ENCODE results near the gene PSTPIP2. TPM values are rescaled to one million over a fixed set of nuclear protein-coding genes. Genes with fewer than 3 reads are reported as not detected.

The PSTPIP2 gene
- total RNA-seq, 1 donor from 2014 or later: 6.2 TPM

- Mint-ChIP-seq H3K9me3 (no peaks in the 10 kb centered on the region), H3K36me3 (no peaks in the 10 kb centered on the region), H3K4me3 (no peak overlapping the region), H3K4me1 (no peaks in the 10 kb centered on the region), H3K27me3 (ENCODE audit: insufficient read depth, low read depth) (peaks cover 6% of the 10 kb centered on the region), H3K27ac (no peak overlapping the region)
- TF ChIP-seq EZH2phosphoT487 (IDR thresholded peaks at IDR 0.05) (no peak), CTCF (IDR thresholded peaks at IDR 0.05) (no peak), EZH2 (IDR thresholded peaks at IDR 0.05) (no peak)
- Histone ChIP-seq H3K9ac (no peak overlapping the region), H3K9me3 (ENCODE audit: low read depth) (no peaks in the 10 kb centered on the region), H3F3A (ENCODE audit: low read depth) (no peaks in the 10 kb centered on the region), H3K27ac (no peak overlapping the region), H3K4me2 (no peak overlapping the region), H3K27me3 (no peaks in the 10 kb centered on the region), H3K36me3 (no peaks in the 10 kb centered on the region), H3K4me3 (no peak overlapping the region), H3K79me2 (ENCODE audit: low read depth) (no peaks in the 10 kb centered on the region), H3K4me1 (no peaks in the 10 kb centered on the region), H4K20me1 (ENCODE audit: low read depth) (no peaks in the 10 kb centered on the region), H2AFZ (replicated peaks) (no peak overlapping the region)
- no peak for DNase-seq (ENCODE audit: low spot score)
Observed at GRCh38 chr18:46013484-46014189, 58.4 kb downstream of the PSTPIP2 start.

DNA sequence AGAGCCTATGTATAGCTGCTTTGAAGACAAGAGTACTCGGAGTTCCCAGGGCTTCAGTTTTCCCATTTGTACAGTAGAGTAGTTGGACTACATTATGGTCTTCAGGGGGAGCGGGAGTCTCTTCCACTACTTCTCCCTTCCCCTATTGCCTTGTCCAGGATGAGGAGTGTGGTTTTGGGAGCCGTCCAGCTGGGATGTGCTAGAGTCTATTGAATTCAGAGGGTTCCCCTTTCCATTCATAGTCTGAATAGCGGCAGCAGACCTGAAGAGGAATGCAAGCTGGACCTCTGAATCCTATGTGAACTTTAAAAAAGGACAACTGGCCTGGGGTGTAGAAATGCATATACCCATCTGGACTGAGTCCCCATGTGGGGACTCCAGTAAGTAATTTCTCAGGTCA is 61.4 kb downstream of the PSTPIP2 start:
- Histone ChIP-seq H3K36me3 (no peaks in the 10 kb centered on the region), H3F3A (ENCODE audit: low read depth) (no peaks in the 10 kb centered on the region), H3K27ac (no peak overlapping the region), H4K20me1 (ENCODE audit: low read depth) (no peaks in the 10 kb centered on the region), H2AFZ (replicated peaks) (no peak overlapping the region), H3K4me2 (no peak overlapping the region), H3K9me3 (ENCODE audit: low read depth) (no peaks in the 10 kb centered on the region), H3K9ac (no peak overlapping the region), H3K4me1 (no peaks in the 10 kb centered on the region), H3K4me3 (no peak overlapping the region), H3K79me2 (ENCODE audit: low read depth) (no peaks in the 10 kb centered on the region), H3K27me3 (no peaks in the 10 kb centered on the region)
- no peaks in the 10 kb centered on the region for H3K9me3 Mint-ChIP-seq
- DNase-seq (ENCODE audit: low spot score): no peak
- TF ChIP-seq EZH2 (IDR thresholded peaks at IDR 0.05) (no peak), CTCF (IDR thresholded peaks at IDR 0.05) (no peak), EZH2phosphoT487 (IDR thresholded peaks at IDR 0.05) (no peak)
- peaks cover 6% of the 10 kb centered on the region for H3K27me3 Mint-ChIP-seq (ENCODE audit: insufficient read depth, low read depth)
- no peak overlapping the region for H3K27ac Mint-ChIP-seq
- no peak overlapping the region for H3K4me3 Mint-ChIP-seq
- no peaks in the 10 kb centered on the region for H3K36me3 Mint-ChIP-seq
- no peaks in the 10 kb centered on the region for H3K4me1 Mint-ChIP-seq

DNA sequence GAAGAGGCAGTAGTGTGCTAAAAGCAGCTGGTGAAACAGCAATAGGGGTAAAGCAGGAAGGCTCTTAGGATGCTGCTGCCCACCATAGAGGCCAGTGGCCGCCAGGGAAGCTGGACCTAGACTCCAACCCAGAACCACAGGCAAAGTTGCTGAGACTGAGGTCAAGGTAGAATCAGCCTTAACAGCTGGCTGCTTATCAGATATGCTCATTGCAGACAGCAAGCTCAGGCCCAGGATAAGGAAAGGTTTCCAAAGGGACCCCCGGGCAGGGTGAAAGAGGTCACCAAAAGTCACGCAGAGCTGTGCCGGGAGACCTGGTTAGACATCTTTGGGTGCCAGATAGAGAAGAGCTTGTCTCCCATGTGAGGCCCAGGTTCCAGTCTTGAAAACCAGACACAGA is 62.0 kb downstream of the PSTPIP2 start:
- no peak for DNase-seq (ENCODE audit: low spot score)
- H3K27ac ChIP-seq: no peak overlapping the region
- no peak overlapping the region for H2AFZ ChIP-seq (replicated peaks)
- H3K4me3 ChIP-seq: no peak overlapping the region
- no peaks in the 10 kb centered on the region for H3K36me3 Mint-ChIP-seq
- H3K9me3 ChIP-seq (ENCODE audit: low read depth): no peaks in the 10 kb centered on the region
- TF ChIP-seq CTCF (IDR thresholded peaks at IDR 0.05): no peak
- TF ChIP-seq EZH2phosphoT487 (IDR thresholded peaks at IDR 0.05): no peak
- TF ChIP-seq EZH2 (IDR thresholded peaks at IDR 0.05): no peak
- H3K4me1 Mint-ChIP-seq: no peaks in the 10 kb centered on the region
- H4K20me1 ChIP-seq (ENCODE audit: low read depth): no peaks in the 10 kb centered on the region
- no peaks in the 10 kb centered on the region for H3K36me3 ChIP-seq
- no peaks in the 10 kb centered on the region for H3K4me1 ChIP-seq
- H3K27ac Mint-ChIP-seq: no peak overlapping the region
- H3K4me2 ChIP-seq: no peak overlapping the region
- no peaks in the 10 kb centered on the region for H3K79me2 ChIP-seq (ENCODE audit: low read depth)
- H3K27me3 Mint-ChIP-seq (ENCODE audit: insufficient read depth, low read depth): peaks cover 4% of the 10 kb centered on the region
- no peaks in the 10 kb centered on the region for H3F3A ChIP-seq (ENCODE audit: low read depth)
- H3K9ac ChIP-seq: no peak overlapping the region
- H3K4me3 Mint-ChIP-seq: no peak overlapping the region
- no peaks in the 10 kb centered on the region for H3K9me3 Mint-ChIP-seq
- no peaks in the 10 kb centered on the region for H3K27me3 ChIP-seq
